ENCODE measurements around the gene DNAH11. TPM values are rescaled to one million over a fixed set of nuclear protein-coding genes. Genes with fewer than 3 reads are reported as not detected.

DNAH11 gene
- total and polyA plus RNA-seq, 2 of the 4 experiments (the other 2 are of a cell fraction) = not detected

- no peak overlapping the region for H2AK5ac ChIP-seq (ENCODE audit: low read depth, low read length)
- H2BK15ac ChIP-seq (ENCODE audit: low read depth, low read length) = no peak overlapping the region
- H2AK9ac ChIP-seq (replicated peaks; ENCODE audit: low read depth, low read length, poor library complexity) = no peak overlapping the region
- H3K36me3 ChIP-seq (ENCODE audit: control insufficient read depth, insufficient read depth, low read length) = 0 out of 2 replicates have a peak, but pooled peaks cover 1% of the 10 kb centered on the region
- H3K4me2 ChIP-seq (ENCODE audit: low read depth, low read length) = no peak overlapping the region
- no peak for ATAC-seq (ENCODE audit: low read depth)
- no peaks in the 10 kb centered on the region for H4K20me1 ChIP-seq (ENCODE audit: insufficient read depth, low read length)
- no peak overlapping the region for H3K18ac ChIP-seq (ENCODE audit: low read depth, low read length)
- H3K27ac ChIP-seq (ENCODE audit: insufficient read depth, low read length) = no peak overlapping the region
- H3K23ac ChIP-seq (ENCODE audit: low read depth, low read length) = no peak overlapping the region
- H3K56ac ChIP-seq (ENCODE audit: extremely low read depth, insufficient read depth, low read length) = no peak overlapping the region
- in situ Hi-C loops (cut with MboI; ENCODE audit: low sequenced_read_pairs) = no loop called here
- H2AFZ ChIP-seq (replicated peaks; ENCODE audit: low read length, poor library complexity) = no peak overlapping the region
- H3K9me1 ChIP-seq (ENCODE audit: insufficient read depth, low read length) = no peaks in the 10 kb centered on the region
- no peak overlapping the region for H3K4me3 ChIP-seq (ENCODE audit: insufficient read depth, low read depth, low read length)
- H3K4ac ChIP-seq (ENCODE audit: low read depth, low read length) = no peak overlapping the region
- no peaks in the 10 kb centered on the region for H3K4me1 ChIP-seq (ENCODE audit: control insufficient read depth, insufficient read depth, low read length)
- TF ChIP-seq MAFK (IDR thresholded peaks at IDR 0.05; ENCODE audit: low read depth, low read length) (no peak), USF2 (IDR thresholded peaks at IDR 0.05; ENCODE audit: low read depth, low read length) (no peak), RAD21 (IDR thresholded peaks at IDR 0.05; ENCODE audit: low read length) (no peak)
- H2BK5ac ChIP-seq (ENCODE audit: low read depth, low read length, poor library complexity, severe bottlenecking) = no peak overlapping the region
- POLR2A ChIA-PET (ENCODE audit: unreplicated experiment) = no interaction called here
- CTCF ChIA-PET = no interaction called here
- no peaks in the 10 kb centered on the region for H3K9me3 ChIP-seq (ENCODE audit: control insufficient read depth, insufficient read depth, low read length)
- H3K14ac ChIP-seq (replicated peaks; ENCODE audit: low read depth, low read length) = no peak overlapping the region
- peaks cover 9 to 11% of the 10 kb centered on the region in 2 experiments for H3K79me1 ChIP-seq (ENCODE audit: low read depth in 1 of 2, low read length in 2 of 2)
- BruUV-seq (replicated peaks) = no TSS peak
- no CpG with 5 or more reads among the region's 1 CpG for WGBS, 2 experiments (ENCODE audit: extremely low coverage in 2 of 2, insufficient read length in 1 of 2)
- no peak overlapping the region for H4K8ac ChIP-seq (ENCODE audit: low read depth in 2 of 2, low read length in 2 of 2)
- no peak overlapping the region for H4K91ac ChIP-seq (ENCODE audit: insufficient read depth, low read depth, low read length)
- no peaks in the 10 kb centered on the region for H3K27me3 ChIP-seq (ENCODE audit: control insufficient read depth, insufficient read depth, low read length)
- dilution Hi-C loops (cut with HindIII; ENCODE audit: low sequenced_read_pairs, unreplicated experiment) = no loop called here
- intact Hi-C loops (cut with micrococcal nuclease) = no loop called here
- H2BK120ac ChIP-seq (ENCODE audit: low read depth, low read length) = no peak overlapping the region
- H4K5ac ChIP-seq (ENCODE audit: low read depth, low read length) = no peak overlapping the region
- H3K9ac ChIP-seq (ENCODE audit: low read depth, low read length) = no peak overlapping the region
- no peak overlapping the region for H2BK20ac ChIP-seq (ENCODE audit: low read depth, low read length)
- no peak for DNase-seq
These were observed 383.6 kb downstream of the DNAH11 start for GRCh38 chr7:21926448-21926847.

All from IMR-90 (cell line).